Fibroblast of skin of right biceps (primary cell): ENCODE data around the gene COL25A1.

ENCODE experiments used
- DNase-seq: peaks from one replicate; pipeline ENCODE4 v3.0.0-alpha.2; 2013

Gene COL25A1

GRCh38 chr4:109213056-109213455, 89.4 kb downstream of the COL25A1 start:
- no peak for DNase-seq

GRCh38 chr4:109211671-109212070, 90.8 kb downstream of the COL25A1 start:
- DNase-seq, result peak; percentile 46

GRCh38 chr4:109209647-109210046, 92.8 kb downstream of the COL25A1 start:
- no peak for DNase-seq

- no peak for DNase-seq
Observed at GRCh38 chr4:109207898-109208297, 94.6 kb downstream of the COL25A1 start.

- peak; percentile 91 for DNase-seq
Observed at GRCh38 chr4:109207061-109207460, 95.4 kb downstream of the COL25A1 start.

GRCh38 chr4:109206620-109207019, 95.8 kb downstream of the COL25A1 start:
- DNase-seq, result peak; percentile 35

- DNase-seq, result no peak
Observed at GRCh38 chr4:109205186-109205585, 97.3 kb downstream of the COL25A1 start.

GRCh38 chr4:109199585-109199984, 102.9 kb downstream of the COL25A1 start:
- DNase-seq, result no peak

GRCh38 chr4:109195646-109196045, 106.8 kb downstream of the COL25A1 start:
- DNase-seq, result no peak

GRCh38 chr4:109191216-109191615, 111.2 kb downstream of the COL25A1 start:
- no peak for DNase-seq

GRCh38 chr4:109186458-109186945, 116.0 kb downstream of the COL25A1 start:
- DNase-seq, result no peak

- DNase-seq, result no peak
Observed at GRCh38 chr4:109185951-109186350, 116.5 kb downstream of the COL25A1 start.

GRCh38 chr4:109185548-109185947, 116.9 kb downstream of the COL25A1 start:
- no peak for DNase-seq

- peak; percentile 48 for DNase-seq
Observed at GRCh38 chr4:109184491-109184961, 117.9 kb downstream of the COL25A1 start.

GRCh38 chr4:109183931-109184490, 118.4 kb downstream of the COL25A1 start:
- DNase-seq, result peak; percentile 17

GRCh38 chr4:109182696-109183095, 119.8 kb downstream of the COL25A1 start:
- no peak for DNase-seq

- no peak for DNase-seq
Observed at GRCh38 chr4:109179061-109179460, 123.4 kb downstream of the COL25A1 start.

GRCh38 chr4:109177096-109177810, 125.2 kb downstream of the COL25A1 start:
- DNase-seq, result no peak

GRCh38 chr4:109174224-109174953, 128.1 kb downstream of the COL25A1 start:
- no peak for DNase-seq

GRCh38 chr4:109172301-109172700, 130.2 kb downstream of the COL25A1 start:
- DNase-seq, result no peak

GRCh38 chr4:109171070-109171469, 131.4 kb downstream of the COL25A1 start:
- DNase-seq, result peak; percentile 48

- peak; percentile 30 for DNase-seq
Observed at GRCh38 chr4:109169170-109169569, 133.3 kb downstream of the COL25A1 start.

GRCh38 chr4:109166586-109166985, 135.9 kb downstream of the COL25A1 start:
- no peak for DNase-seq

- no peak for DNase-seq
Observed at GRCh38 chr4:109166126-109166525, 136.3 kb downstream of the COL25A1 start.
